SK-N-SH treated with all-trans-retinoic acid at 6 μM for 48 hours (cell line): ENCODE measurements around the gene METTL27.

Experiments
- ARNTL ChIP-seq: fragments of 450-650 bp; formaldehyde crosslinking; IDR thresholded peaks from 2 replicates; pipeline ENCODE4 v1.5.0; 2020; ENCODE audit warnings: low read depth, mild to moderate bottlenecking, moderate library complexity, borderline replicate concordance
- CREB5 ChIP-seq: fragments of 250-450 bp; sonication (Bioruptor Pico); IDR thresholded peaks from 2 replicates; pipeline ENCODE4 v1.5.1; 2020; ENCODE audit warnings: low read depth, mild to moderate bottlenecking, moderate library complexity
- CSRNP3 ChIP-seq: fragments of 250-450 bp; sonication (Bioruptor Pico); IDR thresholded peaks from 2 replicates; pipeline ENCODE4 v1.5.1; 2021; ENCODE audit warnings: mild to moderate bottlenecking, moderate library complexity
- GLIS3 ChIP-seq: fragments of 250-450 bp; sonication (Bioruptor Pico); IDR thresholded peaks from 2 replicates; pipeline ENCODE4 v1.5.0; 2020; ENCODE audit warnings: mild to moderate bottlenecking, moderate library complexity
- OSR1 ChIP-seq: fragments of 250-450 bp; sonication (Bioruptor Pico); IDR thresholded peaks from 2 replicates; pipeline ENCODE4 v1.8.0; 2022; ENCODE audit warnings: moderate library complexity, mild to moderate bottlenecking, inconsistent platforms
- PATZ1 ChIP-seq: fragments of 250-450 bp; sonication (Bioruptor Pico); IDR thresholded peaks from 2 replicates; pipeline ENCODE4 v1.8.0; 2020; ENCODE audit warnings: mild to moderate bottlenecking, moderate library complexity, borderline replicate concordance
- PPARA ChIP-seq: fragments of 250-450 bp; sonication (Bioruptor Pico); IDR thresholded peaks from 2 replicates; pipeline ENCODE4 v1.5.0; 2020; ENCODE audit warnings: mild to moderate bottlenecking, borderline replicate concordance
- RARB ChIP-seq: fragments of 250-450 bp; sonication (Bioruptor Pico); IDR thresholded peaks from 2 replicates; pipeline ENCODE4 v1.8.0; 2021; ENCODE audit warnings: mild to moderate bottlenecking, moderate library complexity
- TSHZ2 ChIP-seq: fragments of 250-450 bp; sonication (Bioruptor Pico); IDR thresholded peaks from 2 replicates; pipeline ENCODE4 v1.5.0; 2020; ENCODE audit warnings: mild to moderate bottlenecking, moderate library complexity
- ZC3H10 ChIP-seq: fragments of 250-450 bp; sonication (Bioruptor Pico); IDR thresholded peaks from 2 replicates; pipeline ENCODE4 v1.5.1; 2021; ENCODE audit warnings: mild to moderate bottlenecking, moderate library complexity
- ZNF565 ChIP-seq: fragments of 450-650 bp; formaldehyde crosslinking; conservative IDR thresholded peaks from 2 replicates; pipeline ENCODE4 v1.5.0; 2020; ENCODE audit warnings: low read depth, mild to moderate bottlenecking, moderate library complexity
- ZNF8 ChIP-seq: fragments of 450-650 bp; formaldehyde crosslinking; IDR thresholded peaks from 2 replicates; pipeline ENCODE4 v1.5.0; 2020; ENCODE audit warnings: mild to moderate bottlenecking, moderate library complexity

- TF ChIP-seq CREB5 (CRISPR knock-in tag): no peak
- TF ChIP-seq ZC3H10 (CRISPR knock-in tag): no peak
- TF ChIP-seq OSR1 (CRISPR knock-in tag): no peak
- TF ChIP-seq PATZ1 (CRISPR knock-in tag): no peak
- no peak for TF ChIP-seq TSHZ2 (CRISPR knock-in tag)
- TF ChIP-seq GLIS3 (CRISPR knock-in tag): no peak
- no peak for TF ChIP-seq CSRNP3
- no peak for TF ChIP-seq ZNF8 (CRISPR knock-in tag)
- no peak for TF ChIP-seq ARNTL (CRISPR knock-in tag)
- no peak for TF ChIP-seq ZNF565
- TF ChIP-seq PPARA (CRISPR knock-in tag): no peak
- no peak for TF ChIP-seq RARB (CRISPR knock-in tag)
Measured at GRCh38 chr7:73789051-73789450, 53.3 kb downstream of the METTL27 start.
